OCI-LY7 (cell line): ENCODE data around the gene SCYL3. TPM values are rescaled to one million over a fixed set of nuclear protein-coding genes. Genes with fewer than 3 reads are reported as not detected.

Source experiments
- Bru-seq: library from RNA; stranded (reverse); fragments of 400-500 nt; gene quantifications from one replicate; lab custom pipeline; 2021; lab: Mats Ljungman, UMichigan
- BruChase-seq, 2 experiments: library from RNA; stranded (reverse); fragments of 400-500 nt; gene quantifications; one replicate each; lab custom pipeline; 2021; lab: Mats Ljungman, UMichigan
- BruUV-seq: library from RNA; stranded (reverse); fragments of 400-500 nt; replicated peaks from 2 replicates; lab custom pipeline; 2021; lab: Mats Ljungman, UMichigan
- CTCF ChIA-PET: fragments of 300-600 bp; sonication (Branson Sonifier 250); formaldehyde crosslinking; loops from one replicate; lab custom pipeline; 2022; ENCODE audit warnings: antibody characterized with exemption; ENCODE audit not compliant: unreplicated experiment; lab: Charles Lee
- POLR2A ChIA-PET: fragments of 300-600 bp; sonication (Branson Sonifier 250); formaldehyde crosslinking; loops from one replicate; lab custom pipeline; 2022; ENCODE audit warnings: antibody characterized with exemption; lab: Charles Lee
- DNase-seq: peaks from one replicate; pipeline ENCODE4 v3.0.0-alpha.2; 2015; ENCODE audit warnings: low spot score
- H2AFZ ChIP-seq: fragments of 200-600 bp; sonication (generic), shearing (Covaris generic); 2 replicates; pipeline ENCODE4 v1.6.1; 2014; ENCODE audit warnings: mild to moderate bottlenecking, antibody characterized with exemption, low read length, moderate library complexity
- H3K27ac ChIP-seq: fragments of 200-600 bp; sonication (generic); 2 replicates; pipeline ENCODE4 v1.5.1; 2014; ENCODE audit warnings: mixed run types, low read depth, mild to moderate bottlenecking, moderate library complexity, low read length, inconsistent platforms; ENCODE audit not compliant: poor library complexity, severe bottlenecking
- H3K36me3 ChIP-seq: fragments of 200-600 bp; sonication (generic); 2 replicates; pipeline ENCODE4 v1.6.1; 2014; ENCODE audit warnings: mild to moderate bottlenecking, antibody characterized with exemption, low read length, moderate library complexity, mixed read lengths; ENCODE audit not compliant: insufficient read depth
- H3K4me1 ChIP-seq: fragments of 200-600 bp; sonication (generic); 2 replicates; pipeline ENCODE4 v1.5.1; 2014; ENCODE audit warnings: mild to moderate bottlenecking, low read length; ENCODE audit not compliant: insufficient read depth, poor library complexity, severe bottlenecking
- H3K4me2 ChIP-seq: fragments of 200-600 bp; sonication (generic); 2 replicates; pipeline ENCODE4 v1.6.1; 2014; ENCODE audit warnings: mild to moderate bottlenecking, low read length
- H3K4me3 ChIP-seq: fragments of 200-600 bp; sonication (generic); 2 replicates; pipeline ENCODE4 v1.5.1; 2014; ENCODE audit warnings: mild to moderate bottlenecking, low read depth, low read length; ENCODE audit not compliant: poor library complexity, severe bottlenecking
- H3K79me2 ChIP-seq: fragments of 200-600 bp; sonication (generic); 2 replicates; pipeline ENCODE4 v1.6.1; 2016; ENCODE audit warnings: low read depth, mild to moderate bottlenecking, low read length, moderate library complexity, mixed read lengths; ENCODE audit not compliant: insufficient read depth
- H3K9me2 ChIP-seq: fragments of 200-600 bp; sonication (generic); 2 replicates; pipeline ENCODE4 v1.6.1; 2016; ENCODE audit warnings: mild to moderate bottlenecking, low read length, mixed read lengths; ENCODE audit not compliant: insufficient read depth
- H3K9me3 ChIP-seq: fragments of 200-600 bp; sonication (generic); 2 replicates; pipeline ENCODE4 v1.6.1; 2014; ENCODE audit warnings: mild to moderate bottlenecking, mixed run types, low read length, mixed read lengths
- H4K20me1 ChIP-seq: fragments of 200-600 bp; sonication (generic); 2 replicates; pipeline ENCODE4 v1.6.1; 2014; ENCODE audit warnings: mild to moderate bottlenecking, antibody characterized with exemption, low read length, moderate library complexity, mixed read lengths; ENCODE audit not compliant: insufficient read depth
- CTCF ChIP-seq: fragments of 200-600 bp; sonication (generic); conservative IDR thresholded peaks from 2 replicates; pipeline ENCODE4 v1.5.1; 2014; ENCODE audit warnings: mild to moderate bottlenecking, antibody characterized with exemption, low read length, moderate library complexity, mixed read lengths
- EZH2phosphoT487 ChIP-seq: fragments of 200-600 bp; sonication (generic); IDR thresholded peaks from 2 replicates; pipeline ENCODE4 v1.6.1; 2018; ENCODE audit warnings: low read depth, borderline replicate concordance, mild to moderate bottlenecking, mixed run types, antibody characterized with exemption, low read length, moderate library complexity, mixed read lengths
- intact Hi-C: fragments of 100-400 bp; cut with micrococcal nuclease; formaldehyde crosslinking; loops from one replicate; pipeline ENCODE4 v1.10.0; 2022; ENCODE audit not compliant: unreplicated experiment
- long read RNA-seq: library from polyadenylated mRNA; stranded (forward); transcript quantifications from one replicate; pipeline ENCODE4 v2.0.0, GENCODE V29; 2022
- total RNA-seq, 2 experiments: library from RNA; depleted of rRNA in 1 of 2; stranded (reverse); fragments of >200 nt in 1 of 2; shearing (Covaris generic) in 1 of 2; gene quantifications; 2 replicates each; pipeline ENCODE4 v1.2.3, GENCODE V29; 2014 to 2022

The SCYL3 gene, protein sequence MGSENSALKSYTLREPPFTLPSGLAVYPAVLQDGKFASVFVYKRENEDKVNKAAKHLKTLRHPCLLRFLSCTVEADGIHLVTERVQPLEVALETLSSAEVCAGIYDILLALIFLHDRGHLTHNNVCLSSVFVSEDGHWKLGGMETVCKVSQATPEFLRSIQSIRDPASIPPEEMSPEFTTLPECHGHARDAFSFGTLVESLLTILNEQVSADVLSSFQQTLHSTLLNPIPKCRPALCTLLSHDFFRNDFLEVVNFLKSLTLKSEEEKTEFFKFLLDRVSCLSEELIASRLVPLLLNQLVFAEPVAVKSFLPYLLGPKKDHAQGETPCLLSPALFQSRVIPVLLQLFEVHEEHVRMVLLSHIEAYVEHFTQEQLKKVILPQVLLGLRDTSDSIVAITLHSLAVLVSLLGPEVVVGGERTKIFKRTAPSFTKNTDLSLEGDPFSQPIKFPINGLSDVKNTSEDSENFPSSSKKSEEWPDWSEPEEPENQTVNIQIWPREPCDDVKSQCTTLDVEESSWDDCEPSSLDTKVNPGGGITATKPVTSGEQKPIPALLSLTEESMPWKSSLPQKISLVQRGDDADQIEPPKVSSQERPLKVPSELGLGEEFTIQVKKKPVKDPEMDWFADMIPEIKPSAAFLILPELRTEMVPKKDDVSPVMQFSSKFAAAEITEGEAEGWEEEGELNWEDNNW
- total RNA-seq (2014; rRNA removed; shearing (Covaris generic)), result 5.9 and 7.3 TPM in 2 replicates
- total RNA-seq (2022), result 6.2 and 7.6 TPM in 2 replicates
- Bru-seq, nascent RNA, result percentile 66 among the genes with signal in this experiment
- percentile 48 among the genes with signal in this experiment for BruChase-seq, experiment 1, labeled RNA remaining after a 6-hour chase
- percentile 53 among the genes with signal in this experiment for BruChase-seq, experiment 2, labeled RNA remaining after a 2-hour chase
- long read RNA-seq, full-length matches to known transcripts, result 5 of 35 reads
- long read RNA-seq, partial matches to known transcripts, result 2 of 35 reads
- long read RNA-seq, other reads (novel, unspliced or antisense), result 28 of 35 reads

DNA sequence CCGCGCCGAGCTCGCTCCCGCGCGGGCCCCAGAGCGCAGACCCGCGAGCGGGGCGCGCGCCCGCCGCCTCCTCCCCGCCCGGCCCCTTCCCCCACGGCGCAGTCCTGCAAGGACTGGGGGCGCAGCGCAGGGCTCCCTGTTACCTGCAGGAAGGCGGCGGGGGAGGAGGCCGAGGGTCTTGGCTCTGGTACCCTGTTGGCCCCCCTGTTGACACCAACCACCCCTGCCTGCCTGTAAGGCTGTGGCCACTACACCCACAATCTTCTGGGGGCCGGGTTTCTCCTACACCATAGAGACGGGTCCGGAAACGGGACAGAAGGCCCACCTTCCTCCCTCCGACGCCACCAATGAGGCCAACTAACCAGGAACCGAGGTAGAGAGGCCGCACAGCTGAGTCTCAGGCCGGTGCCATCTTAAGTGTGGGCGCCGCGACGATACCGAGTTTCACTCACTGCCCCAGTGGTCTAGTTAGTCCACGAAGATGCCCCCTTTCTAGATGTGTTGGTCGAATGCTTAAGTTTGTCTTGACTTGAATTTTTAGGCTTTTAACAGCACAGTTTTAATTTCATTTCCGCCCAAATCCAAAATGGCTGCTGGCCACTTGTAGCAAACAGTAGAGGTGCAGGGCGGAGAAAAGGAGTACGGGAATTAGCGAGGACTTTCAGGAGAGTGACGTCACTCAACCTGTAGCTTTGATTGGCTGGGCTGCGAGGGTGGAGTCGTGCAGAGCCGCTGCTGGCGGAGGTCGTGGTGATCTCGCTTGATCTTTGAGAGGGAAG lies at the start of gene SCYL3:
Gene SCYL3 (minus strand): TSS at position 252 of the 779 bp plus-strand sequence. CDS start 5,056 bp downstream, outside the sequence.
- BruUV-seq, result no TSS peak
- TF ChIP-seq EZH2phosphoT487 (no peak), CTCF (no peak)
- POLR2A ChIA-PET, result interaction anchor here (0.6 to 2.8 kb wide), 11 partner anchors 9 to 264 kb away, joined by 3 to 24 read pairs (median 4); partner anchors contain the start of genes KIFAP3 and METTL18

DNA sequence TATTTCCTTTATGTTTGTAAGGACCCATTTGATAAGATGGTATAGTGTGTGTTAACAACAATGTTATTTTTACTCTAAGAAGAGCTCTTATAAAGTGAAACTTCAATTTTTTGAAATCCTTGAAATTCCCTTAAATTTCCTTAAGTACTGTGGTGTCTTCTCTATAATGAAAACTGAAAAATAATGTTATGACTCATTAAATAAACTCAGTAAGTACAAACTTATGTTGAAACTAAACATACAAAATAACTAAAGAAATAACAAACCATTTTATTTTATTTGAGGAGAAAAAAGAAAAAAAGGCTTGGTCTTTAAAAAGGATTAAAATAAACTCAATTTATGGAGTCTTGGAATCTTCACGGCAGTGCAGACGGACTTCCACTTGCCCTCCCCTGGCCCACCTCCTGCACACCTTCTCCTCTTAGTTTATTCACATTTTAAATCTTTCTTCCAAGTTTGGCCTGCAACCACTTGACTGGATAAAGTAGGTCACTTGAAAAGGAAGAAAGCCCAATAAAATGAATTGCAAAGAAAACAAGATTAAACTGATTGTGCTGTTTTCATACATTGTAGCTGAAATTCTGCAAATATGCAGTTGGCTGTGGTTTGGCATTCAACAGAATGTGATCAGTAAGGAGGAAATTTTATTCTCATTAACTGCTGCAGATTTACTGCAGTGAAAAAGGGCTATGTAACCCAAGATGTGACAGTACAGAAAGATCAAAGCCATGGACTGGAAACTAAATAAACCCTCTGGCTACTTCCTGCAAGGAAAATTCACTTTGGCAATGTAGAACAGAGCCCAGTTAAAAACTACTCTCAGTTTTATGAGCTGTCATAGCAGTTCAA lies 48.5 kb upstream of the SCYL3 start:
- Histone ChIP-seq H3K36me3 (no peaks in the 10 kb centered on the region), H3K4me1 (no peaks in the 10 kb centered on the region), H3K4me3 (no peak overlapping the region), H3K4me2 (no peak overlapping the region), H3K9me2 (no peaks in the 10 kb centered on the region), H3K79me2 (no peaks in the 10 kb centered on the region), H4K20me1 (no peaks in the 10 kb centered on the region), H3K9me3 (no peaks in the 10 kb centered on the region), H3K27ac (no peak overlapping the region), H2AFZ (no peak overlapping the region)
- TF ChIP-seq CTCF, result no peak
- no peak for TF ChIP-seq EZH2phosphoT487
- ChIA-PET CTCF (no interaction called here), POLR2A (no interaction called here)
- intact Hi-C loops, result no loop called here
- no peak for DNase-seq
- BruUV-seq, result no TSS peak

More for the DNA sequence above, at the start of gene SCYL3:
- Histone ChIP-seq H3K36me3 (no peaks in the 10 kb centered on the region), H2AFZ (peak within 1 kb of the TSS; percentile 98), H3K79me2 (peaks cover 16% of the 10 kb centered on the region; the same call in 1 of the 2 replicates), H3K27ac (peak within 1 kb of the TSS; percentile 64), H3K9me2 (no peaks in the 10 kb centered on the region), H3K4me3 (peak within 1 kb of the TSS; percentile 81), H3K4me2 (peak within 1 kb of the TSS; percentile 87), H4K20me1 (no peaks in the 10 kb centered on the region), H3K4me1 (peaks cover 27% of the 10 kb centered on the region), H3K9me3 (no peaks in the 10 kb centered on the region)
- peak; percentile 98 for DNase-seq
- CTCF ChIA-PET, result interaction anchor here (1.0 kb wide), 2 partner anchors 25 to 158 kb away, joined by 3 read pairs; no protein-coding TSS in a partner anchor
- intact Hi-C loops, result loop anchor here (1.0 to 5.0 kb wide), 5 partner anchors 100 to 787 kb away; partner anchors contain the start of genes ATP1B1, GORAB, KIFAP3 and METTL18
